Measurements from ENCODE around the gene BNC2.
"Not testable (repeated sequence)": the region's sequence is repeated elsewhere in the genome, so short reads cannot be mapped to it uniquely, and the experiment has no call there.

The BNC2 gene

DNA sequence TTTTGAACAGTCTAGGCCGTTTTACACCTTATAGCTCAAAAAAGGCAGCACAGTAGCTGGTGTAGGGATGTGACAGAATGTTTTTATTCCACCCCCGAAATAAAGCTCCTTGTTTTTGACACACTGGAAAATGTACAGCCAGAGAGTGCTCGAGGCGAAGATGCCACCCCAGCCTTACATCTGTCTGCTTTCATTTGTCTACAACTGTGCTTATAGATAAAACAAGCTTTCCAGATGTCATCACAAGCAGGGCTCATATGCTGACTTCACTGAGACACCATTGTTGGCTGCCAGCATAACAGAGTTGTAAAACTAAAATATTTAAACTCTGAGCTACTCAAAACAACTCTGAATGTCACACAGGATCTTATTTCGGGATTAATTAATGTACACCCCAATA is 386.3 kb downstream of the BNC2 start:
- DNase-seq = no peak

DNA sequence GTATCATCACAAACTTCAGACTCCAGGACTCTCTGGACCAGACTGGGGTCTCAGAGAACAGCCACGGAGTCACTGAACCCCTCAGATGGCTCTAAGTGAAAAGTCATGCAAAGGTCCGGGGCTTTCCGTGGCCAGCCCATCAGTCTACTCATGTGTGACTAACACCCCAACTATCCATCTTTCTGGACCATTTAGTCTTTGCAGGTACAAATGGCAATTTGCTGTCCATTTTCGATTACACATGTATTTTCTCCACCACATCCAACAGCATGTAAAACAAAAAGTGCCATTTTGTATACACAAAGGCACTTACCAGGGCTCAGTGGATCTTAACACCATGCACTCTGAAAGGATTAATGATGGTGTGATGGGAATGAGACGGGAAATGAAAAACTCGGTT is 387.7 kb downstream of the BNC2 start:
- DNase-seq = no peak

DNA sequence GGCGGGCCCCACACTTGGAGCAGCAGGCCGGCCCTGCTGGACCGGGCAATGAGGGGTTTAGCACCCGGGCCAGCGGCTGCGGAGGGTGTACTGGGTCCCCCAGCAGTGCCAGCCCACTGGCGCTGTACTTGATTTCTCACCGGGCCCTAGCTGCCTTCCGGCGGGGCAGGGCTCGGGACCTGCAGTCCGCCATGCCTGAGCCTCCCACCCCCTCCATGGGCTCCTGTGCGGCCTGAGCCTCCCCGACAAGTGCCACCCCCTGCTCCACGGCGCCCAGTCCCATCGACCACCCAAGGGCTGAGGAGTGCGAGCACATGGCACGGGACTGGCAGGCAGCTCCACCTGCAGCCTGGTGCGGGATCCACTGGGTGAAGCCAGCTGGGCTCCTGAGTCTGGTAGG is 389.9 kb downstream of the BNC2 start:
- not testable (repeated sequence) for DNase-seq

DNA sequence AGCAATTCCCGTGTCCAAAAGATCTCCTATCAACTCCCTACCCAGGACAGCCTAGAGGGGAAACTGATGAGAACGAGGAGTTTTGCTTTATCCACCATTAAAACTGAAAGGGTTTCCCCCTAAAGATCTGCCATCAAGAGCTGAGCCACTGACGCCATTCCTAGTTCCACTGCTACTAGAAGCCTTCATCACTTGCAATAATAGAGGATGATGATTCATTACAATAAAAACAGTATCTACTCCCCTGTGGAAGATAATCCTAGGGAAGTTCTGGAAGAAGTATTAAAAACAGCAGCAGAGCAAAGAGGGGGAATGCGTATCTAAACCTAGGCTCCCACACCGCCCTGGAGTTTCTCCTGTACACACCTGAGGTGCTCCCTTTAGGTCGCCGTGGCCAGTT is 394.5 kb downstream of the BNC2 start:
- no peak for DNase-seq

DNA sequence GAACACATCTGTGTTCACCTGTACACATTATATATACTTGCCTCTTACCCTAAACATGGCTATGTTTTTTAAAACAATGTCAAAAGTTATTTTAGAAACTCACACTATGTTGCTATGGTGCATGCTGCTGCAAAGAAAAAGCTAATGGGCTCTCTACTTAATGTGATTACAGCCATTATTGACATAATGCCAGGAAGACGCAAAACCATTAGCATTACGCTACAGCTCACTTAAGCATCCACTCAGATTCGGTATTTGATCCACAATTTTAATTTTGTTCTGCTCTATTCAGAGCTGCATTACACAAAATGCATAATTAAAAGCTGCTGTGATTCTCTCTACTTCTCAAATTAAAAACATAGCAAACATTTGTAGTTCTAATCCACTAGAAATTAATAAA is 395.2 kb downstream of the BNC2 start:
- DNase-seq = no peak

DNA sequence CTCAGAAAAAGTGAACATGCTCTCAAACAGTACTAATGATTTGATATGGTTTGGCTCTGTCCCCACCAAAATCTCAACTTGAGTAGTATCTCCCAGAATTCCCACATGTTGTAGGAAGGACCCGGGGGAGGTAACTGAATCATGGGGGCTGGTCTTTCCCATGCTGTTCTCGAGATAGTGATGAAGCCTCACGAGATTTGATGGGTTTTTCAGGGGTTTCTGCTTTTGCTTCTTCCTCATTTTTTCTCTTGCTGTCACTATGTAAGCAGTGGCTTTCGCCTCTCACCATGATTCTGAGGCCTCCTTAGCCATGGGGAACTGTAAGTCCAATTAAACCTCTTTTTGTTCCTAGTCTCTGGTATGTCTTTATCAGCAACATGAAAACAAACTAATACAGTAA is 401.3 kb downstream of the BNC2 start:
- no peak for DNase-seq

DNA sequence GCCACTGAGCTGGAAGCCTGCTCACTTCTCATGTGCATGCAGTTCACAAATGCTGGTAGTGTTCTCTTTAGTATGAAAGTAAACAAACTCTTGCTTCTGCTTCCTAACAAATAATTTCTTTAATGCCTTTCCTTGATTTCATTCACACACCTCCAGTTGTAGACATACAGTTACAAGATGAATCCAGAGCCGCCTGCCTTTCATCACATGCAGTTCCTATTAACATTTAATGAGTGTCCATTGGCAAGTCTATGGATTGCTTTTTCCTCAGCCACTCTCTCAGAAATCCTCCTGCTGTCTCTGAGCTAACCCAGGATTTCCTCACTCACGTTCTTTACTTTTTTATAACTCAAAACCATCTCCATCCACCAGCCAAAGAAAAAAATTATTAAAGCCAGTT is 408.6 kb downstream of the BNC2 start:
- DNase-seq = no peak

DNA sequence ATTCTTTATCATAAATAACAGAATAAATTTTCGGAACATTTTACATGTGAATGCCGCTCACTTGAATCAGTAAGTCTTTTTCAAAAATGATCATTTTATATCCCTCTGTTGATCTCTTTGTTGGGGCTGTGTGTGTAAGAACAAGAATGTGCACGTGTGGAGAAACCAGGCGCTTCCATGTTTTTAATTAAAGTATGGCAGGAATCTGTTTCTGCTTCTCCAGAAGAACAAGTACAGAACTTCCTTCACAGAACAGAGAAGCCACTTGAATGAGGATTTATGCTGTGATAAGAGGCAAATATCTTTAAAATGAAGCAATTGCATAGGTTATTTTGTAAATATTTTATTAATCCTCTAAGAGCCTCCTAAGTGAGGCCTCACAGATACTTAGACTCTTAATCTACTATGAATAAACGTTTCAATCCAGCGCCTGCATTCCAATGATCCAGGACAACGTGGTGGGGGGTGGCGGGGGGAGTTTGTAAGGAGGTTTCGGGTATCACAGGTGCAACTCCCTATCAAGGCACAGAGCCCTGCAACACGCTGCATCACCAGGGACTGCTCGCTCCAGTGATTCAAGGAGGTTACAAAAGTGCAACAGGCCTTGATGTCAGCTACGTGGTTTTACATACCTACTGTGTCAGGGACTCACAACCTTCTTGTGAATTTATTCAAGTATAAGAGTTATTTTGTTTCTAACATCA is 409.2 kb downstream of the BNC2 start:
- DNase-seq = peak; percentile 62

DNA sequence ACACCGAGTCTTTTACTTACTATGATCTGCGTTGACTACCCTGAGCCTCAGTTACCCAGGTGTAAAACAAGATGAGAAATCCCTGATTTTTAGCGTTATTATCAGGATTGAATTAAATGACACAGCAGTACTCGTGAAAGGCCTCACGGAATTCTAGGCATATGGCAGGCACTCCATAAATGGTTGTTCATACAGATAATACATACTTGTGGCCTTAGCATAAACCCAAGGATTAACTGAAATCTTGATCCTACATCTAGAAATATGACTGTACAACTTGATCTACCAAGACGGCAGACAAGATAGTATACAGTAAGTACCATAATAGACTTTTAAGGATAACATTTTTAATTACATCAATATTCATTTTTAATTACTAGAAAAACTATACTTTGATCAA is 409.8 kb downstream of the BNC2 start:
- DNase-seq = no peak

DNA sequence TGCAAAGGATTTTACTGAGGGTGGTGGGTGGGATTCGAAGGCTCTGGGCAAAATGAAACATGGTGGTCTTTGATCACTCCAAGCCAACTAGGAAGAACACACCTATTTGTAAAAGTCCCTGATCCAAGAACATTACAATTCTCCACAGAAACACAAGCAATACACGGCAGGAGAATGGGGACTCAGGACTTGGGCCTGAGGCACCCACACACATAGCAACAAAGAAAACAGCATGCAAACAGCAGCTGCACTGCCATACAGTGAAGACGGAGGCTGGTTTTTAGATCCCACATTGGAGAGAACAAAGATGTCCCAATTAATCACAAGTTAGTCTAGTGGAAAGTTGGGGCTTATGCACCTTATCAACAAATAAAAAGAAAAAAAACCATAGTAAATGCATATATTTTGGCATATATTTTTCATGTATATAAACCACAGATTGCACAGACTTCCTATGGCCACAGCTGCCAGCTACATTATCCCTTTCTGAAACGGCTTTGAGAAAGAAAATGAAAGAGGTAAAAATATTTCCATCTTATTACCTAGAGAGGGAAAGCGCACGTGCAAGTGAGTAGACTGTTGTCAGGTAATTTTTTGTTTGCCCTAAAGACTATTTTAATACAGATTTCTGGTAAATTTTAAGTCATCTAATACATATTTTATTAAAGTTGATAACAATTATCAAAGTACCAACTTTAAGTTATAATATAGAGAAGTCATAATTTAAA is 410.9 kb downstream of the BNC2 start:
- no peak for DNase-seq

DNA sequence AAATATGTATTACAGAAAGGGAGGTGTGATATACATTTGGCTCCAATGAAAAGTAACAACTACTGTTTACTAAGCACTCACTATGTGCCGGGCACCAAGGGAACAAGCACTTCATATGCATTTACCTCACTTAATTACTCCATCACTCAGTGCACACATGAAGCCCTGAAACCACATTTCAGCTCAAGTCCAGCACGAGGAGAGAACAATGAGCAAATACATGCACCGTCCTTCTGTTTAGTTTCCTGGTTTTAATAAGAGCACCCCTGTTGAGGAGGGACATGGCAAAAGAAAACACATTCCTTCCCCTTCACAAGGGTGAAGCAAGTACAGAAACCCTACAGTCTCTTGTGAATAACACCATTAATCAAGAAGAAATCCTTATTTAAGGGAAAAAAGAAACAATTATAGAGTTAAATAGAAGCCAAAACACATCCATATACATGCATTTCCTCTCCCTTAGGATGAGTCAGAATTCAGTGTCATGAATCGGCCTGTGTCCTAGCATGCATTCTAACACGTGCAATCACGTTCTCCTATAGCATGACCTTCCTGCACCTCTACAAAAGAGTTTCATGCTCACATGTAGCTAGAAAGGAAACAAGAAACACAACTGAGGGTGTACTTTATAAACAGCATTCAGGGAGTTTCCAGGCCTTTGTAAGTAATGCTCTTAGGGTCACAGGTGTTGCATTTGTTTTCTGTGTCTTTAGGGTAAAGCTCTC is 411.6 kb downstream of the BNC2 start:
- no peak for DNase-seq

DNA sequence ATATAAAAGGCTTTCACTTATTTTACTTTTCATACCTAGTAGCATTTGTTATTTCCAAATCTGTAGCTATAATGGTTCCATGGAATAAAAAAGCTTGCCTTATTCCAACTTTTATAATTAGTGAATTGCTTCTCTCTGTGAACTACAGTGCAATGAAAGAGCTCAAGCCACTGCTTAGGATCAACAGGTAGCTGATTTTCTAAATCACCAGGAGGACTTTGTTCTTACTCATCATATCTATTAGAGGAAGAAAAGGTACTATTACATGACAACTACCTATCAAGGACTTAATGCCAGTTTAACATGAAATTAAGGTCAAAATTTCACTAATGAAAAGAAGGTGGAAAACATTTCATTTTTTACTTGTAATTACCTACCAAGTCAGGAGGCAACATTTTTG is 414.6 kb downstream of the BNC2 start:
- no peak for DNase-seq

DNA sequence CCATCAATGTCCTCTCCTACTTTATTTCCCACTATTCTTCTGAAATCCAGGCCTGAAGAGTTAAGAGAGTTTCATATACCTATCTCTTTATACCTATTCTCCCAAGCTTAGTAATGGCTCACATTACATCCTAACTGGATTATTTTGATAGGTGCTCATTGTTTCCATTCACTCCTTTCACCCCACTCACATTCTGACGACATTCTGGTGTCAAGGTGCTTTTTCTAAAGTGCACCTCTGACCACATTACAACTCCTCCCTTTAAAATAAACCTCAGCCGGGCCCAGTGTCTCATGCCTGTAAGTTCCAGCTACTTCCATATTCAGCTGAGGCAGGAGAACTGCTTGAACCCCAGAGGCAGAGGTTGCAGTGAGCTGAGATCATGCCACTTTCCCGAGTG is 417.1 kb downstream of the BNC2 start:
- DNase-seq = no peak

DNA sequence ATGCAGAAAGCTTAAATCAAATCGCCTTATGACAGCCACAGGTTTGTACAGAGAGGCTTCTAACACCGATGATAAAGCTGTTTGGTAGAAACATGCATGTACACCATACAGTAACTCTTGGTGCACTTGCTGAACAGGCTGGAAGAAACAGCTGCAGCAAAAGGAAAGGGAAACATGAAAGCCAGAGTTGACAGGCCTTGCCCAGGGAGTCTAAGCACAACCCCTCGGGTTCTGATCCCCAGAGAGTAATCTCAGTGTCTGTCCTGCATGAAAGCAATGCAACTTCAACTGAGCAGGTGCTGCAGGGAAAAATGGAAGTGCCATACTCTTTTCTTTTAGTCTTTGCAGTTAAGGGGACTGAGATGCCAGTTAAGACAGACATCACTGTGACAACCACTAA is 419.9 kb downstream of the BNC2 start:
- no peak for DNase-seq

DNA sequence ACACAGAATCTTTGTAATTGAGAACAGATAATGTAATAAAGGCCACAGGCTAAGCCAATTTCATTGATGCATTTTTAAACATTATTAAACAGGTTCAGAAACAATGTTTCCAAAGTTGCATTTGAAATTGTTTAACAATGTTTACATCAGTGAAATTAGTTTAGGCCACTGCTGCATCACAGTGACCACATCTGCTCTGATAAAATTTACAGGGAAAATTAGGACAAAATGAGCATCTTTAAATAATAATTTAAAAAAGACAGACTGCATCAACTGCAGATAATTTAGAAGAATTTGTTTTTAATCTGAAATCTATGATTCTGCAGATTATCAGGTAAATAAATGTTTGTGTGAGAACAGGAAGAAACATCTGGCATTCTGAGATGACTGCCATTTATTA is 420.4 kb downstream of the BNC2 start:
- no peak for DNase-seq

DNA sequence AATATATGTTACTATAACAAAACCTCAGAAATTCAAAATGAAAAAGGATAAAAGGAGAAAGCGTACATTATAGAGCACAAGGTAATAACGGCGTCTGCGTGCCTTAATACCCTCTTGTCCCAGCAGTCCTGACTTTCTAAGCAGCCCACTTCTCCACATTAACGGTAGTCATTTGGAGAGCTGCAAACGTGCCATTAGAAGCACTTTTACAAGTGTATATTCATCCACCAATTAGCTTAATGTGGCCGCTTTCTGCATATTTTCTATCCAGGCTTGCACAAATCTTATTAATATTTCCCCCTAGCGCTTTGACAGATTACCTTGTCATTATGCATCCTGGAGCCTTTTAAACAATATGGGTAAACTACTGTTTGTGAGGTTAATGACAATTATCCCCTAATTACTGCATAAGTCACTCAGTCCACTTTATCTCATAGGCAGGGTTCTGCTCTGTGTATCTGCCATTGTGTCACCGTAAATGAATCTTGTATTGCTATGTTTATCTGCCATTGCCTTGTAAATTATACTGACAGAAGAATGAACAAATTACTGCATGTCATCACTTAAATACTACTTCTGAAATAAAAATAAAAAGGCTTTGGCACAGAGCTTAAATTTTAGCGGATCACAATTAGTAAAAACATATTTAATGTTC is 421.3 kb downstream of the BNC2 start:
- DNase-seq = no peak

DNA sequence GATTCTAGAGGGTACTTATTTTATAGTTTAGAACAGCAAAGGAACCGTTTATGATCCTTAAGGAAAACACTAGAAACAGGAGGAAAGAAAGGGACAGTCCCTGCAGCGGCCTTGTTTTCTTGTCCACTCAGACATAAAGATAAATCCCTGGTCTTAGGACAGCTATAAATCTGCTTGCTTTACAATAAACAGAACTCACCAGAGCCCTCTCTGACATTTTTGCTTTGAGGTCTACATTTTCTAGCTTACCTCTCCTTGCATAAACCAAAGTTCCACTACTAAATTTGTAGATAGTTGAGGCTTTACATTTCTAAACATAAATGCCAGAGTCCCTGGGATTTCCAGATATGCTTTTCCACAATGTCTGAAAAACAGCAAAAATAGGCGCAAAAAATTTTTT is 422.5 kb downstream of the BNC2 start:
- DNase-seq = no peak

DNA sequence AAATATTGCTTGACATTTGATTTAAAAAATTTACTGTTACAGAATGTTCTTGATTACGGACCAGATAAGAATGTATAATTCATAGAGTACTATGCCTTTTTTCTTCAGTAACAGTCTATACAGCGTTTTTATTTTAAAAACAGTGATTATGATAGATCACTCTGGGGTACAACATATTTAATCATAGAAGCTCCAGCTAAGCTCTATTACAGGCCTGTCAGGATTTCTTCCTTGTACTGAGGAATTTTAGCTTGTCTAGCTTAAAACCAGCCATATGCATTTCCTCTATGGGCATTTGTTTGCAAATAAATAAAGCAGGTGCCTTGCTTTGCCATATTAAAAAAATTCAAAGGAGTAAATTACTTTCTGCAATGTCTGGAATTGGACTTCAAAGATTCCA is 423.8 kb downstream of the BNC2 start:
- no peak for DNase-seq

DNA sequence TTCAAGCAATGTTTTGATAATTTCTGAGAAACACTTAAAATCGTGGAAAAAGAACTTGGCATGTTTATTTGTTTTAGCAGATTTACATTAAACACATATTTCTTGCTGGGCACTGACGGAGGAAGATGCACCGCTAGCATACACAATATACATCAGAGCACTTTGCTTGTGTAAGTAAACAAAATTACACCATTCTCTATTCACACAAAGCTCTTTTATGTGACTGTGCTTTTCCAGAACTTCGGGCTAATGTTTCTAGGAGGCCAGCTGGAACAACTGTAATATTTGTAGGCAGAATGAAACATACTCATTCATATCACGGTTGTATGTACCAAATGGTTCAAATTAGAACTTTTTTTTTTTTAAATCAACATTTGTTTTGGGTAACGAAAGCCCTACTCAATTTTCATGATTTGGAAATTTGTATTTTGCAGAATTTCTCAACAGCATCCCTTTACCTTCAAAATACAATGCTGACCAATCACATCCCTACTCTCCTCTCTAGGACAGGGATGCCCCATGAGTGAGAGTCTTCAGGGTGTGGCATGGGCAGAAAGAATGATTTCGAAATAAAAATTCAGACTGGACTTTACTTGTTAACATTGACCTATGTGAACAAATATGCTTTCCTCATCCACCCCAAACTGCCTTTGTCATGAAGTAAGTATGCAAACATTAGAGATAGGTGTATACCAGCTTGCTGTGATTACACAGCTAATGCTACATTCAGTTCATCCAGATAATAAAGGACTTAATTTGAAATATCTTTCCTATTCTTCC is 425.1 kb downstream of the BNC2 start:
- DNase-seq = no peak

DNA sequence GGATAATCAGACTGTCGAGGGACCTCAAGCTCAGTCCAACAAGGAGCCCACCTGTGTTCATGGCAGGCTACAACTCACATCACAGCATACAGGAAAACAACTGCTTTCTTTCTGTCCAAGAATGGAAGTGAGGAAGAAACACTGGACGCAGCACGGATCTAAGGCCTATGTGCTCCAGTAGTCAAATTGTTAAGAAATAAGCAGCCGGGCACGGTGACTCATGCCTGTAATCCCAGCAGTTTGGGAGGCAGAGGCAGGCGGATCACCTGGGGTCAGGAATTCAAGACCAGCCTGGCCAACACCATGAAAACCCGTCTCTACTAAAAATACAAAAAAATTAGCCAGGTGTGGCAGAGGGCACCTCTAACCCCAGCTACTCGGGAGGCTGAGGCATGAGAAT is 427.8 kb downstream of the BNC2 start:
- peak; percentile 86 for DNase-seq

DNA sequence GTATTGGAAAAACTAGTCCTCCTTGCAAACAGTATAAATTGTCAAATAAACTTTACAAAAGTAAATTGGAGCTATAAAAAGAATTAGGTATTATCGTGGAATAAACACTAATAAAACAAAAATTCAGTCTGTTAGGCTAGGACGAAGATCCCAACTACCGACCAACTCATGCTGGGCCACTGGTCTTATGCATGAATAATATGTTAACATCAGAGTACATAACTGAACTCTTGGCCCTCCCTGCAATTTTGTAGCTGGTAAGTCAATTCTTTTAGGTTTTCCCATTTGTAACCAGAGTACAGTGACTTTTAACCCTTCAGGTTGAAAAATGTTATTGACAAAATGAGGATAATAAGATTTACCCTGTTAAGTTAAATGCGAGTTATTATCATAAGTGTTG is 428.7 kb downstream of the BNC2 start:
- no peak for DNase-seq

DNA sequence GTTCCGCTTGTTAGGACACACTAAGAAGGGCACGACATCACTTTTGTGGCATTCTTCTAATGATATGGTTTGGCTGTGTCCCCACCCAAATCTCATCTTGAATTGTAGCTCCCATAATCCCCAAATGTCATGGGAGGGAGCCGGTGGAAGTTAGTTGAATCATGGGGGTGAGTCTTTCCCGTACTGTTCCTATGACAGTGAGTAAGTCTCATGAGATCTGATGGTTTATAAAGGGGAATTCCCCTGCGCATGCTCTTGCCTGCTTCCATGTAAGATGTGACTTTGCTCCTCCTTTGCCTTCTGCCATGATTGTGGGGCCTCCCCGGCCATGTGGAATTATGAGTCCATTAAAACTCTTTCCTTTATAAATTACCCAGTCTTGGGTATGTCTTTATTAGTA is 431.6 kb downstream of the BNC2 start:
- DNase-seq = not testable (repeated sequence)

DNA sequence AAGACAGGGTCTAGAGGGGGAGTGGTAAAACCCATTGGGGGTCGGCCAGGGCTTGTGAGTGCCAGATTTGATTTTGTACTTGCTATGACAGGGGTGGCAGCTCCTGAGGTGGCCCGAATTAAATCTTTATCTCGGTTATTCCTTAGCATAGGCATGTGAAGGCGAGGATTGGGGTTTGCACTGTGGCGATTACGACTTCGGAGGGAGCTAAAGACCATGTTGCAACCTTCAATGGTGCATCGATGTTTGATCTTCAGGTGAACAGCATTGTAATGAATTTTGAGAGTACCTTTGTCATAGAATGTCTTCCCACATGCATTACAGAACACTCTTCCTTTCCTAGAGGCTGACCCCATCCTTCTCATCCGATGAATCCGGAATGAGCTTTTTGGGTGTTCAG is 433.9 kb downstream of the BNC2 start:
- DNase-seq = no peak
